HEK293 (cell line): Measurements from ENCODE around the gene PGM2.

ENCODE experiments used
- BCL11B ChIP-seq: fragments of 450-650 bp; formaldehyde crosslinking; IDR thresholded peaks from 2 replicates; pipeline ENCODE4 v1.5.1; 2016; ENCODE audit warnings: low read depth, missing biosample characterization, missing genetic modification characterization
- HIC1 ChIP-seq: fragments of 450-650 bp; formaldehyde crosslinking; IDR thresholded peaks from 2 replicates; pipeline ENCODE4 v1.5.1; 2016; ENCODE audit warnings: missing biosample characterization, missing genetic modification characterization
- HOXA7 ChIP-seq: sonication (generic); formaldehyde crosslinking; IDR thresholded peaks from 2 replicates; pipeline ENCODE4 v1.8.1; 2022; ENCODE audit warnings: missing genetic modification reagents, borderline replicate concordance
- IKZF3 ChIP-seq: fragments of 450-650 bp; IDR thresholded peaks from 2 replicates; pipeline ENCODE4 v1.5.0; 2018; ENCODE audit warnings: missing biosample characterization, mild to moderate bottlenecking, missing genetic modification characterization, moderate library complexity
- KLF16 ChIP-seq: fragments of 450-650 bp; formaldehyde crosslinking; IDR thresholded peaks from 2 replicates; pipeline ENCODE4 v1.5.1; 2017; ENCODE audit warnings: missing biosample characterization, missing genetic modification characterization
- ZBTB48 ChIP-seq: fragments of 450-650 bp; formaldehyde crosslinking; IDR thresholded peaks from 2 replicates; pipeline ENCODE4 v1.5.1; 2016; ENCODE audit warnings: missing biosample characterization, missing genetic modification characterization
- ZFP41 ChIP-seq: fragments of 450-650 bp; formaldehyde crosslinking; IDR thresholded peaks from 2 replicates; pipeline ENCODE4 v1.5.1; 2016; ENCODE audit warnings: missing biosample characterization, missing genetic modification characterization, borderline replicate concordance
- ZIC2 ChIP-seq: fragments of 450-650 bp; formaldehyde crosslinking; IDR thresholded peaks from 2 replicates; pipeline ENCODE4 v1.5.1; 2016; ENCODE audit warnings: missing biosample characterization, missing genetic modification characterization
- ZNF133 ChIP-seq: fragments of 450-650 bp; formaldehyde crosslinking; IDR thresholded peaks from 2 replicates; pipeline ENCODE4 v1.5.1; 2016; ENCODE audit warnings: missing biosample characterization, missing genetic modification characterization
- ZNF174 ChIP-seq: fragments of 450-650 bp; formaldehyde crosslinking; IDR thresholded peaks from 2 replicates; pipeline ENCODE4 v1.5.0; 2017; ENCODE audit warnings: missing biosample characterization, mild to moderate bottlenecking, missing genetic modification characterization
- ZNF19 ChIP-seq: fragments of 450-650 bp; formaldehyde crosslinking; IDR thresholded peaks from 2 replicates; pipeline ENCODE4; 2016; ENCODE audit warnings: missing biosample characterization, missing genetic modification characterization, low read depth
- ZNF391 ChIP-seq: fragments of 450-650 bp; formaldehyde crosslinking; IDR thresholded peaks from 2 replicates; pipeline ENCODE4 v1.5.1; 2016; ENCODE audit warnings: low read depth, missing biosample characterization, missing genetic modification characterization, borderline replicate concordance
- ZNF394 ChIP-seq: fragments of 450-650 bp; formaldehyde crosslinking; IDR thresholded peaks from 2 replicates; pipeline ENCODE4 v1.5.1; 2016; ENCODE audit warnings: missing biosample characterization, missing genetic modification characterization, mild to moderate bottlenecking, moderate library complexity, borderline replicate concordance
- ZNF473 ChIP-seq: fragments of 450-650 bp; formaldehyde crosslinking; IDR thresholded peaks from 2 replicates; pipeline ENCODE4 v1.5.1; 2017; ENCODE audit warnings: missing biosample characterization, missing genetic modification characterization
- ZNF518A ChIP-seq: fragments of 450-650 bp; formaldehyde crosslinking; conservative IDR thresholded peaks from 2 replicates; pipeline ENCODE4 v1.5.1; 2016; ENCODE audit warnings: low read depth, missing biosample characterization, missing genetic modification characterization
- ZNF600 ChIP-seq: fragments of 450-650 bp; formaldehyde crosslinking; IDR thresholded peaks from 2 replicates; pipeline ENCODE4 v1.5.1; 2016; ENCODE audit warnings: missing biosample characterization, missing genetic modification characterization
- ZNF621 ChIP-seq: fragments of 450-650 bp; formaldehyde crosslinking; IDR thresholded peaks from 2 replicates; pipeline ENCODE4 v1.5.1; 2017; ENCODE audit warnings: missing biosample characterization, missing genetic modification characterization
- ZNF791 ChIP-seq: fragments of 450-650 bp; formaldehyde crosslinking; IDR thresholded peaks from 2 replicates; pipeline ENCODE4 v1.5.1; 2016; ENCODE audit warnings: missing biosample characterization, missing genetic modification characterization
- ZNF792 ChIP-seq: fragments of 450-650 bp; formaldehyde crosslinking; IDR thresholded peaks from 2 replicates; pipeline ENCODE4 v1.5.1; 2016; ENCODE audit warnings: missing biosample characterization, missing genetic modification characterization
- ZNF830 ChIP-seq: fragments of 450-650 bp; IDR thresholded peaks from 2 replicates; pipeline ENCODE4 v1.5.0; 2018; ENCODE audit warnings: missing biosample characterization, missing genetic modification characterization, low read depth, mild to moderate bottlenecking, moderate library complexity
- TF ChIP-seq, protein P1 (sequence below): fragments of 450-650 bp; IDR thresholded peaks from 2 replicates; pipeline ENCODE4 v1.5.1; 2018; ENCODE audit warnings: missing biosample characterization, mild to moderate bottlenecking, missing genetic modification characterization
- TF ChIP-seq, protein P2 (sequence below): fragments of 450-650 bp; formaldehyde crosslinking; IDR thresholded peaks from 2 replicates; pipeline ENCODE4 v1.5.1; 2016; ENCODE audit warnings: missing biosample characterization, missing genetic modification characterization, borderline replicate concordance
- TF ChIP-seq, protein P3 (sequence below): fragments of 450-650 bp; IDR thresholded peaks from 2 replicates; pipeline ENCODE4 v1.5.1; 2018; ENCODE audit warnings: missing biosample characterization, missing genetic modification characterization
- TF ChIP-seq, protein P4 (sequence below): fragments of 450-650 bp; formaldehyde crosslinking; IDR thresholded peaks from 2 replicates; pipeline ENCODE4 v1.5.1; 2016; ENCODE audit warnings: missing biosample characterization, missing genetic modification characterization

PGM2 gene

GRCh38 chr4:37826295-37827029, at the start of gene PGM2 (continued):
- no peak for TF ChIP-seq ZNF518A
- TF ChIP-seq ZNF19, result no peak
- peak; percentile 98 for TF ChIP-seq ZNF394 (tag by site-specific recombination)
- no peak for TF ChIP-seq ZNF174 (tag by site-specific recombination)
- no peak for TF ChIP-seq ZNF473 (tag by site-specific recombination)
- TF ChIP-seq ZNF600 (tag by site-specific recombination), result peak; percentile 31
- TF ChIP-seq, protein P1, sequence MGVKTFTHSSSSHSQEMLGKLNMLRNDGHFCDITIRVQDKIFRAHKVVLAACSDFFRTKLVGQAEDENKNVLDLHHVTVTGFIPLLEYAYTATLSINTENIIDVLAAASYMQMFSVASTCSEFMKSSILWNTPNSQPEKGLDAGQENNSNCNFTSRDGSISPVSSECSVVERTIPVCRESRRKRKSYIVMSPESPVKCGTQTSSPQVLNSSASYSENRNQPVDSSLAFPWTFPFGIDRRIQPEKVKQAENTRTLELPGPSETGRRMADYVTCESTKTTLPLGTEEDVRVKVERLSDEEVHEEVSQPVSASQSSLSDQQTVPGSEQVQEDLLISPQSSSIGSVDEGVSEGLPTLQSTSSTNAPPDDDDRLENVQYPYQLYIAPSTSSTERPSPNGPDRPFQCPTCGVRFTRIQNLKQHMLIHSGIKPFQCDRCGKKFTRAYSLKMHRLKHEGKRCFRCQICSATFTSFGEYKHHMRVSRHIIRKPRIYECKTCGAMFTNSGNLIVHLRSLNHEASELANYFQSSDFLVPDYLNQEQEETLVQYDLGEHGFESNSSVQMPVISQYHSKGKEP (tag by site-specific recombination), result 0 out of 2 replicates have a peak, but pooled peaks have one; percentile 9
- no peak for TF ChIP-seq HOXA7 (CRISPR knock-in tag)
- peak; percentile 68 for TF ChIP-seq ZIC2 (tag by site-specific recombination)
- no peak for TF ChIP-seq IKZF3 (tag by site-specific recombination)
- no peak for TF ChIP-seq ZNF791
- TF ChIP-seq BCL11B (tag by site-specific recombination), result no peak
- no peak for TF ChIP-seq ZNF391
- TF ChIP-seq, protein P2, sequence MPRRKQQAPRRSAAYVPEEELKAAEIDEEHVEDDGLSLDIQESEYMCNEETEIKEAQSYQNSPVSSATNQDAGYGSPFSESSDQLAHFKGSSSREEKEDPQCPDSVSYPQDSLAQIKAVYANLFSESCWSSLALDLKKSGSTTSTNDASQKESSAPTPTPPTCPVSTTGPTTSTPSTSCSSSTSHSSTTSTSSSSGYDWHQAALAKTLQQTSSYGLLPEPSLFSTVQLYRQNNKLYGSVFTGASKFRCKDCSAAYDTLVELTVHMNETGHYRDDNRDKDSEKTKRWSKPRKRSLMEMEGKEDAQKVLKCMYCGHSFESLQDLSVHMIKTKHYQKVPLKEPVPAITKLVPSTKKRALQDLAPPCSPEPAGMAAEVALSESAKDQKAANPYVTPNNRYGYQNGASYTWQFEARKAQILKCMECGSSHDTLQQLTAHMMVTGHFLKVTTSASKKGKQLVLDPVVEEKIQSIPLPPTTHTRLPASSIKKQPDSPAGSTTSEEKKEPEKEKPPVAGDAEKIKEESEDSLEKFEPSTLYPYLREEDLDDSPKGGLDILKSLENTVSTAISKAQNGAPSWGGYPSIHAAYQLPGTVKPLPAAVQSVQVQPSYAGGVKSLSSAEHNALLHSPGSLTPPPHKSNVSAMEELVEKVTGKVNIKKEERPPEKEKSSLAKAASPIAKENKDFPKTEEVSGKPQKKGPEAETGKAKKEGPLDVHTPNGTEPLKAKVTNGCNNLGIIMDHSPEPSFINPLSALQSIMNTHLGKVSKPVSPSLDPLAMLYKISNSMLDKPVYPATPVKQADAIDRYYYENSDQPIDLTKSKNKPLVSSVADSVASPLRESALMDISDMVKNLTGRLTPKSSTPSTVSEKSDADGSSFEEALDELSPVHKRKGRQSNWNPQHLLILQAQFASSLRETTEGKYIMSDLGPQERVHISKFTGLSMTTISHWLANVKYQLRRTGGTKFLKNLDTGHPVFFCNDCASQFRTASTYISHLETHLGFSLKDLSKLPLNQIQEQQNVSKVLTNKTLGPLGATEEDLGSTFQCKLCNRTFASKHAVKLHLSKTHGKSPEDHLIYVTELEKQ (tag by site-specific recombination), result no peak
- no peak for TF ChIP-seq ZNF830 (tag by site-specific recombination)
- no peak for TF ChIP-seq ZNF792 (tag by site-specific recombination)
- TF ChIP-seq KLF16 (tag by site-specific recombination), result peak; percentile 88
- peak; percentile 70; the same call in 1 of the 2 replicates for TF ChIP-seq HIC1 (tag by site-specific recombination)
- TF ChIP-seq ZBTB48, result peak; percentile 61; the same call in 1 of the 2 replicates
- no peak for TF ChIP-seq ZFP41 (tag by site-specific recombination)
- TF ChIP-seq, protein P3, sequence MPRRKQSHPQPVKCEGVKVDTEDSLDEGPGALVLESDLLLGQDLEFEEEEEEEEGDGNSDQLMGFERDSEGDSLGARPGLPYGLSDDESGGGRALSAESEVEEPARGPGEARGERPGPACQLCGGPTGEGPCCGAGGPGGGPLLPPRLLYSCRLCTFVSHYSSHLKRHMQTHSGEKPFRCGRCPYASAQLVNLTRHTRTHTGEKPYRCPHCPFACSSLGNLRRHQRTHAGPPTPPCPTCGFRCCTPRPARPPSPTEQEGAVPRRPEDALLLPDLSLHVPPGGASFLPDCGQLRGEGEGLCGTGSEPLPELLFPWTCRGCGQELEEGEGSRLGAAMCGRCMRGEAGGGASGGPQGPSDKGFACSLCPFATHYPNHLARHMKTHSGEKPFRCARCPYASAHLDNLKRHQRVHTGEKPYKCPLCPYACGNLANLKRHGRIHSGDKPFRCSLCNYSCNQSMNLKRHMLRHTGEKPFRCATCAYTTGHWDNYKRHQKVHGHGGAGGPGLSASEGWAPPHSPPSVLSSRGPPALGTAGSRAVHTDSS, result no peak
- no peak for TF ChIP-seq ZNF621 (tag by site-specific recombination)
- TF ChIP-seq, protein P4, sequence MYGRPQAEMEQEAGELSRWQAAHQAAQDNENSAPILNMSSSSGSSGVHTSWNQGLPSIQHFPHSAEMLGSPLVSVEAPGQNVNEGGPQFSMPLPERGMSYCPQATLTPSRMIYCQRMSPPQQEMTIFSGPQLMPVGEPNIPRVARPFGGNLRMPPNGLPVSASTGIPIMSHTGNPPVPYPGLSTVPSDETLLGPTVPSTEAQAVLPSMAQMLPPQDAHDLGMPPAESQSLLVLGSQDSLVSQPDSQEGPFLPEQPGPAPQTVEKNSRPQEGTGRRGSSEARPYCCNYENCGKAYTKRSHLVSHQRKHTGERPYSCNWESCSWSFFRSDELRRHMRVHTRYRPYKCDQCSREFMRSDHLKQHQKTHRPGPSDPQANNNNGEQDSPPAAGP (tag by site-specific recombination), result peak; percentile 73
- TF ChIP-seq ZNF133, result no peak
